Gastrocnemius medialis (tissue), 4 donors: ENCODE results near the gene ADGRB3.

Experiments used
- CTCF ChIP-seq, 5 experiments: fragments of 450-650 bp in 3 of 5; fragments of 200-600 bp in 2 of 5; sonication (generic) in 2 of 5; IDR thresholded peaks in 4 of 5; conservative IDR thresholded peaks in 1 of 5; 1 replicate in 4 of 5; 2 replicates in 1 of 5; pipeline ENCODE4 v1.5.1; 2016 to 2019; ENCODE audit warnings: antibody characterized with exemption in 5 of 5, mild to moderate bottlenecking in 3 of 5, moderate library complexity in 3 of 5
- POLR2A ChIP-seq, 2 donors: fragments of 450-650 bp; IDR thresholded peaks; one replicate each; pipeline ENCODE4 v1.6.1; 2017; ENCODE audit warnings: antibody characterized with exemption in 2 of 2, mild to moderate bottlenecking in 2 of 2, moderate library complexity in 2 of 2

- TF ChIP-seq CTCF (IDR thresholded peaks at IDR 0.05 in 4 of 5, conservative IDR thresholded peaks at IDR 0.05 in 1 of 5) (no peak), POLR2A (IDR thresholded peaks at IDR 0.05) (no peak)
Observed at GRCh38 chr6:69145062-69145461, 510.0 kb downstream of the ADGRB3 start.
